ENCODE results near the gene PTPRE. TPM values are rescaled to one million over a fixed set of nuclear protein-coding genes. Genes with fewer than 3 reads are reported as not detected.

The PTPRE gene
- total and polyA plus RNA-seq, 10 of the 15 experiments (the other 5 are each of a cell fraction or from before 2014, with no cell fraction given), result 2.9 to 7.6 (median 5.8) TPM

DNA sequence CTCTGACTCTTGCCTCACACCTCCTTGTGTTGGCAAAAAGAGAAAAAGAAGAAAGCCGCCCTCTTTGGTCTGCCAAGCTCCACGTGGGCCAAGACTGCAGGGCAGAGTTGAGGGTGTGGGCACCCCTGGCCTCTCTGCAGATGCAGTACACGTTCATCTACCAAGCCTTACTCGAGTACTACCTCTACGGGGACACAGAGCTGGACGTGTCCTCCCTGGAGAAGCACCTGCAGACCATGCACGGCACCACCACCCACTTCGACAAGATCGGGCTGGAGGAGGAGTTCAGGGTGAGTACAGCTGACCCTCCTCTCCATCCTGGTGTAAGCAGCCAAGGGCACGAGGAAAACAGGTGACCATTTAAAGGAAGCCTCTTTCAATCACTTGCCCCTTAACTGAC is 163.3 kb downstream of the PTPRE start:
- in situ Hi-C loops (cut with MboI) (loop anchor here (5.0 kb wide), 1 partner anchor 38 kb away; no protein-coding TSS in a partner anchor), intact Hi-C loops (cut with micrococcal nuclease; ENCODE audit: unreplicated experiment) (no loop called here)
- Histone ChIP-seq H3K4me3 (no peak overlapping the region), H4K20me1 (ENCODE audit: control insufficient read depth, insufficient read depth) (no peaks in the 10 kb centered on the region), H3K27ac (ENCODE audit: control insufficient read depth, insufficient read depth) (no peak overlapping the region), H2AFZ (ENCODE audit: control insufficient read depth, low read depth, low read length) (no peak overlapping the region), H3K9ac (ENCODE audit: control insufficient read depth, insufficient read depth, low read length) (no peak overlapping the region), H3K4me2 (ENCODE audit: control insufficient read depth, insufficient read depth) (no peak overlapping the region), H3K4me1 (ENCODE audit: control insufficient read depth, insufficient read depth, low read length) (peaks cover 4% of the 10 kb centered on the region), H3K79me2 (ENCODE audit: control insufficient read depth, insufficient read depth, low read length) (no peaks in the 10 kb centered on the region), H3K9me3 (replicated peaks; ENCODE audit: control insufficient read depth, insufficient read depth, low read length) (no peaks in the 10 kb centered on the region), H3K27me3 (replicated peaks in 1 of 2; ENCODE audit: control insufficient read depth in 2 of 2, insufficient read depth in 2 of 2, low read length in 1 of 2) (no peaks in the 10 kb centered on the region), H3K36me3 (ENCODE audit: control insufficient read depth in 2 of 2, insufficient read depth in 2 of 2, low read length in 1 of 2) (peaks cover 0 to 13% of the 10 kb centered on the region in 2 experiments; a peak in 3 of 4 replicates)
- CTCF ChIA-PET, result interaction anchor here (0.9 to 9.4 kb wide), 9 partner anchors 10 to 354 kb away, joined by 3 to 277 read pairs (median 9); no protein-coding TSS in a partner anchor
- DNase-seq (ENCODE audit: low read depth, low spot score), result no peak
- 65% methylated on average over 10 of the region's 10 CpGs for WGBS (ENCODE audit: insufficient coverage, insufficient replicate concordance, low lambda C conversion rate, missing lambda C conversion rate)
- SMC1A ChIA-PET (ENCODE audit: uncharacterized antibody, unreplicated experiment), result interaction anchor here (1.0 to 5.5 kb wide), 6 partner anchors 35 to 505 kb away, joined by 3 to 128 read pairs (median 3); no protein-coding TSS in a partner anchor
- POLR2A ChIA-PET, result no interaction called here
- RAD21 ChIA-PET (ENCODE audit: unreplicated experiment), result interaction anchor here (1.4 to 2.0 kb wide), 4 partner anchors 11 to 354 kb away, joined by 8 to 13 read pairs (median 10); no protein-coding TSS in a partner anchor
- no peak for FAIRE-seq
- TF ChIP-seq CHD2 (IDR thresholded peaks at IDR 0.05; ENCODE audit: borderline replicate concordance, low read depth, low read length) (no peak), ZNF217 (IDR thresholded peaks at IDR 0.05) (no peak), PAX8 (IDR thresholded peaks at IDR 0.05) (no peak), SREBF2 (IDR thresholded peaks at IDR 0.05; ENCODE audit: low read length) (no peak), STAT1 (conservative IDR thresholded peaks at IDR 0.05) (no peak), YBX1 (IDR thresholded peaks at IDR 0.05) (no peak)
- TF ChIP-seq, protein P1, sequence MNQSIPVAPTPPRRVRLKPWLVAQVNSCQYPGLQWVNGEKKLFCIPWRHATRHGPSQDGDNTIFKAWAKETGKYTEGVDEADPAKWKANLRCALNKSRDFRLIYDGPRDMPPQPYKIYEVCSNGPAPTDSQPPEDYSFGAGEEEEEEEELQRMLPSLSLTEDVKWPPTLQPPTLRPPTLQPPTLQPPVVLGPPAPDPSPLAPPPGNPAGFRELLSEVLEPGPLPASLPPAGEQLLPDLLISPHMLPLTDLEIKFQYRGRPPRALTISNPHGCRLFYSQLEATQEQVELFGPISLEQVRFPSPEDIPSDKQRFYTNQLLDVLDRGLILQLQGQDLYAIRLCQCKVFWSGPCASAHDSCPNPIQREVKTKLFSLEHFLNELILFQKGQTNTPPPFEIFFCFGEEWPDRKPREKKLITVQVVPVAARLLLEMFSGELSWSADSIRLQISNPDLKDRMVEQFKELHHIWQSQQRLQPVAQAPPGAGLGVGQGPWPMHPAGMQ (IDR thresholded peaks at IDR 0.05; ENCODE audit: borderline replicate concordance), result no peak
- BruUV-seq (replicated peaks), result no TSS peak
- ATAC-seq, result no peak
